Mesenteric fat pad (tissue), 1 donor: ENCODE results near the gene GLYATL1. TPM values are rescaled to one million over a fixed set of nuclear protein-coding genes. Genes with fewer than 3 reads are reported as not detected.

Experiments used
- DNase-seq: peaks from one replicate; pipeline ENCODE4 v3.0.0-alpha.2; 2020; ENCODE audit warnings: low spot score
- total RNA-seq: library from RNA; stranded (reverse); fragmentation: NEBNext Ultra II Directional; extraction: Animal tissue kit (Norgen Biotek cat#: 25700); gene quantifications from one replicate; pipeline ENCODE4 v1.2.1, GENCODE V29; 2021
- donor health status: DM: yes; HTN: yes; CAD: no.

The GLYATL1 gene
- total RNA-seq, 1 donor from 2014 or later, result not detected

- no peak for DNase-seq
These were observed 12.6 kb upstream of the GLYATL1 start for GRCh38 chr11:58926695-58927094.

DNA sequence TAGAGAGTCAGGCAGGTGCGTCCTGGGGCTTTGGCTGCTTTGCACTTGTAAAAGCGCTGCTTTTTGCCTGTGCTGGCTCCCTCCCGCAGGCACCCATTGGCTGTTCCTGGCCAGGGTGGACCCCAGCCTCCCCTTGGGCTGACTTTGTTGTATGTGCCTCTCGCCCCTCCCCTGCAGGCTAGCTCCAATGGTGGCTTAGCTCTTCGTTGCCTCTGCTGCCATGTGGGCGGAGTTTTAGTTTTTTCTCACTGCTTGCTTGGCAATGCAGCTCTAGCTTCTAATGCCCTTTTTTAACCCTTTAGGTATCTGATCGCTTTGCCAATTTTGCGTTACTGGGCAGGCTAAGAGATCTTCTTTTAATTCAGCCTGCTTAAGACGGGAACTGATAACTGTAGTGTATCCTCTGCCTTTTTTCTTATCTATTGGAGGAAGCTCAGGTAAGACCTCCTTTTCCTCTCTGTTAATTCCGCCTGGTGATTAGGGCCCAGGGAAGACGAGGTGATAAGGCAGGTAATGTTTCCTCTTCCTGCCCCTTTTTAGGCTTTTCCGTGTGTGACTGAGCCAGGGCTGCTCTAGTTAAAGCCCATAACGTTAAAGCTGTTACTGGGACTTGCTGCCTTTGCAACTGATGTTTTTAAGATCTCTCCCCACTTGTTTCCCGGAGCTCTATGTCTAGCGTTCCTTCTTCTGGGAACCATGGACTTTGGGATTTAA, 11.7 kb upstream of the GLYATL1 start:
- no peak for DNase-seq

- DNase-seq, result no peak
These were observed 11.2 kb upstream of the GLYATL1 start for GRCh38 chr11:58928107-58928499.

- no peak for DNase-seq
These were observed 10.6 kb upstream of the GLYATL1 start for GRCh38 chr11:58928691-58929090.

DNA sequence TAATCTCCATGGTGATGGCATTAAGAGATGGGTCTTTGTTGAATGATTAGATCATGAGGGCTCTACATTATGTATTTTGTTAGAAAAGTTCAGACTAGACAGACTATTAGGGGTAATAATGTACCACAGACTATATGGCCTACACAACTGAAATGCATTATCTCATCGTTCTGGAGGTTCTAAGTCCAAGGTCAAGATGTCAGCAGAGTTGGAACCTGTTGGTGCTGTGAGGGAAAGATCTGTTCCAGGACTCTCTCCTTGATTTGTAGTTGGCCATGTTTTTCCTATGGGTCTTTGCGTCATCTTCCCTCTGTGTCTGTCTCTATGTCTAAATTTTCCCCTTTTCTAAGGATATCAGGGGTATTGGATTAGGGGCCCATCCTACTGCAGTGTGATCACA, 8.4 kb upstream of the GLYATL1 start:
- DNase-seq, result no peak

GRCh38 chr11:58933661-58934060, 5.6 kb upstream of the GLYATL1 start:
- DNase-seq, result no peak

DNA sequence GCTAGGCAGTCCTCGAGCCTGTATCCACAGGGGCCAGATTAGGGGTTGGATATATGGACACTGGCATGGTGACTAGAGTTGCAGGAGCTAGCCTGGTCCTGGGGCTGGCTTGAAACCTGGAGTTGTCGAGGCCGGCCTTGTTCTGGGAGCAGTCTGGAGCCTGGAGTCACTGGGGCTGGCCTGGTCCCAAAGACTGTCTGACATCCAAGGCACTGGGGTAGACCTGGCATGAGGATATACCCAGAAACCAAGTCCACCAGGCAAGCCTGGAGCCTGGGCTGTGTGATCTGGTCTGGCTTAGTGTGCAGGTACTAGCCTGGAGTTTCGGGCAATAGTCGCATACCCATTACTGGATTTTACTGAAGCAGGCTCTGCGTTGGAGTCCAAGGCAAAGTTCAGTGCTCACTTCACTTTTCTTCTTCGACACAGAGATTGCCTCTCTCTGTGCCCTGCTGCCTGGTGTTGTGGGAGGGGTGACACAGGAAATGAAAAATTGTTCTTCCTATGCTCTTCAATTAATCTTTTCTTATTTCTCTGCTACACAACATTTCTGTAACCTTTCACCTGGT, 4.3 kb upstream of the GLYATL1 start:
- DNase-seq, result no peak

DNA sequence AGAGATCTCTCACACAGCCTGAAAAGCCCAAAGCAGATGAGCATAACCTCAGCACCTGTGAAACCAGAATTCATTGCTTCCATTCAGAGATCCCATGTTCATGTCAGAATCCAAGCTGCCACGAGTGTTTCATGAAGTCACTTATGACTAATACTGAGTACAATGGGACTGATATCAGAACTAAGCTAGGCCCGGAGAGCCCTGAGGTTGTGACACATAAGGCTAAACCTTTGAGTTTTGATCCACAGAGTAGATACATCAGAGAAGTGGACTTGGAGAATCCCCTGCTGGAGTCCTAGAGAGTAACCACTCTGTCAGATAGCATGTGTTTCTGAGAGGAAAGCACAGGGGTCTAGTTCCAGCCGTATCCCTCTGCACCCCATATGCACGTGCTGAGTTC, 890 bp upstream of the GLYATL1 start:
- no peak for DNase-seq

DNA sequence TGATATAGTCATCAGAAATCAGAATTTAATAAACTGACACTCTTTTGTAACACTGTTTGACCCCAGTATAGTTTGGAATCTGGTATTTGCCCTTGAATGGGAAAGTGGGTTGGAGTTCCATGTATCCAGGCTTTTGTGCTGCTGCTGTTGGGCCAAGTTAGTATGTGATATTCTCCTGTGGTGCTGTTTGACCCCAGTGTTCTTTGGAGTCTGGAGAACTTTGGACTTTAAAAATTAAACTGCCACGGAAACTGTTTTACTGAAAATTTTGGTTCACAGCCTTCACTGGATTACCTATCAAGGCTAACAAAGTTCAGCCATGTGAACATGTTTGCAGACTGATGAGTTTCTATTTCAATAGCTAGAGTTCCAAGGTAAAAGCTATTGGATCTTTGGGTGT, 740 bp downstream of the GLYATL1 start:
- DNase-seq, result no peak

GRCh38 chr11:58941838-58942237, 2.5 kb downstream of the GLYATL1 start:
- DNase-seq, result no peak

GRCh38 chr11:58945663-58946062, 6.4 kb downstream of the GLYATL1 start:
- no peak for DNase-seq

- no peak for DNase-seq
These were observed 9.9 kb downstream of the GLYATL1 start for GRCh38 chr11:58949184-58949583.

DNA sequence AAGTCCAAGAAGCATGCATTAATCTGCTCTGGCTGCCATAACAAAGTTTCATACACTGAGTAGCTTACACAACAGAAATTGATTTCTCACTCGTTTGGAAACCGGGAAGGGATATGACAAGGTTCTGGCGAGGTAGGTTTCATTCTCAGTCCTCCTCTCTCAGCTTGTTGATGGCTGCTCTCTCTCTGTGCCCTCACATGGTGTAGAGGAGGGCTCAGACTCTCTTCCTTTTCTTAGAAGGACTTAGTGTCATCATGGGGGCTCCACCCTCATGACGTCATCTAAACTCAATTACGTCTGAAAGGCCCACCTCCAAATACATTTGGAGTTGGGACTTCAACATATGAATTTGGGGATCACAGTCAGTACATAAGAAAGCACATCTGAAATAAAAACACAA, 18.6 kb downstream of the GLYATL1 start:
- no peak for DNase-seq

DNA sequence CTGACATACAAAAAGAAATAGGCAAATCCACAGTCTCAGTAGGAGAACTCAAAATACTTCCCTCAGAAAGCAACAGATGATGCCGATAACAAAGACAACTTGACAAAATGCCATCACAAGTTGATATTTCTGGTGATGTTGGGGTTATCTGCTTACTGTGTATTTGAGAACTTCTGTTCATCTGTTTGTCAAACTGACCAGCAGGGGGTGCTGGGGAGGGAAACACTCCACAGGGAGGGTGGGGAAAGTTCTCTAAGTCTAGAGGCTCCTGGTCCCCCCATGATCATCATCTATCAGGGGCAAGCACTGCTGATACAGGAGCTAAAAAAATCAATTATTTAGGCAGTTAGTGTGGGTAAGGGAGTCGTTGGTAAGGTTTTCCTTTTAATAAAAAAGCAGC, 19.2 kb downstream of the GLYATL1 start:
- DNase-seq, result no peak

GRCh38 chr11:58963551-58964104, 24.3 kb downstream of the GLYATL1 start:
- DNase-seq, result no peak

DNA sequence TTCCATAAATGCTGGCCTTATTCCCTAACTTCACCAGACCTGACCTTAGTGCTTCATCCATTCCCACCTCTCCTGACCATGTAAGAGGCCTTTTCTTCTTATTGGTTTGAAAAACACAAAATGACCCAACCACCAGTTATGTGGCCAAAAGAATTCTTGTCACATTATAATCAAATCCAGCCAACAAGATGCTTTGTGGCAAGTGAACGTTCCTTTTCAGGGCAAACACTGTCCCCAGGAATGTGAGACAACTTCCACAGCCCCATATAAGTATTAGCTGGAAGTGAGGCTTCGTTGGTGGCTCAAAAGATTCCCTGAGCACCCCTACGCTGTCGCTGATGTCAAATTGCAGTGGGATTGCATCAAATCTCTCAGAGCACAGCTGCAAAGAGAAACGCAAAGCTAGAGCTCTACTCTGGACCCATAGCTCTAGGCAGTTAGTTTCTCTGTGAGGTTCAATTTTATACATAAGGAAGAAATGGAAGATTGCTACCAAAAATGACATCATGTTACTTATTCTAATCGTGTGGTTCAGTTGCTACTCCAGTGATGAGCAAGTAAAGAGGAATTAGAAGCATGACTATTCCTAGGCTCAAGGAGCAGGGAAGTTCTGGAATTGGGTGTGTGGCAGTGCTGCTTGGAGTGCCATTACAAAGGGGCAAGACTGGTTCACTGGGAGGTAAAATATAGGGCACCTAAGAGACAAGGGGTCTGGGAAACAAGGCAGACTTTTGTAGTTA, 26.1 kb downstream of the GLYATL1 start:
- no peak for DNase-seq

DNA sequence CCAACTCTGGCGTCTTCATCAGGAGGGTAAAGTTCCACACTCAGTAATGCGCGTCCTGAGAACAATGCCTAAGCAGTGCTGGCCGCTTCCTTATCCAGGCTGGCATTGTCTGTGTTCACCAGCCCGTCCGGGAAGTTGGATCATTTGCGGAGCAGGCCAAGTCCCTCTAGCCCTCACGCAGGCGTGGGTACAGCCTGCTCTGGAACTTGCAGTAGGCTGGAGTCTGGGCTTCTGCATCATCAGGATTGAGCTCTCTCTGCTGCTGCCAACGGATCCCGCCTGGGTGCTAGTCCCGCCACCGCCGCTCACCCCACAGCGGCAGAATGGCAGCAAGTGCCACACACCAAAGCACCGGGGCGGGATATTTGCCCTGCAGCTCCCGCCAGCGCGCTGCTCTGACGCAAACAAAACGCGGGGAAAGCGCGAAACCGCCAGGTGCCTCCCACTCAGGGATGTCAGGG, 29.0 kb downstream of the GLYATL1 start:
- no peak for DNase-seq

GRCh38 chr11:58977470-58977869, 38.2 kb downstream of the GLYATL1 start:
- no peak for DNase-seq

DNA sequence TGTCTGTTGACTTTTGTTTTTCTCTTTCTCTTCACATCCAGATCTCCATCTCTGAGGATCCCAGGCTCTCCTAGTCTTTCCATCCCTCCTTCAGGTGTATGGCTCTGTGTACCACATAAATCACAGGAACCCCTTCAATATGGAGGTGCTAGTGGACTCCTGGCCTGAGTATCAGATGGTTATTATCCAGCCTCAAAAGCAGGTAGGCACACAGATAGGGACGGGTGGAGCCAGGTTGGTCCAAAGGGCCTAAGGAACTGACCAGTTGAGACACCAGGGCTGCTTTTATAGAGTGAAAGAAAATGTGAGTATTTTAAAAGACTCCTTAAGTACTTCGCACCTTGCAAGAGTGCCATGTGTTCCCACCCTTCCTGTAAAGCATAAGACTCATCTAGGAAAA, 39.9 kb downstream of the GLYATL1 start:
- DNase-seq, result no peak

- DNase-seq, result no peak
These were observed 41.0 kb downstream of the GLYATL1 start for GRCh38 chr11:58980159-58980843.

DNA sequence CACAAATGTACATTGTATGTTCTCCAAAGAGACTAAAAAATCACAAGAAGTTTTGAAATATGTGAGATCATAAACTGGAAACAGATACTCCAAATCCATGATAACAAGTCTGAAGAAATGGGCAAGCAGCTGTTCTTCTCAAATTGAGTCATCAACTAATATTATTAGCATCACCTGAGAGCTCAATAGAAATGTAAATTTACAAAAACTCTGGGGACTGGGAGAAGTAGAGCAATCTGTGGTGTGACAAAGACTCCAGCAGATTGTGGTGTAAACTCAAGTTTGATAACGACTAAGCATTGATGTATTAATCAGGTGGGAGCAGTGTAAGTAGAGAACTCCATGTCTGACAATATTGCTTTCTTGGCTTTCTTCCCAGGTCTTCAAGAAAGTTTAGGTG, 53.2 kb downstream of the GLYATL1 start:
- DNase-seq, result no peak

DNA sequence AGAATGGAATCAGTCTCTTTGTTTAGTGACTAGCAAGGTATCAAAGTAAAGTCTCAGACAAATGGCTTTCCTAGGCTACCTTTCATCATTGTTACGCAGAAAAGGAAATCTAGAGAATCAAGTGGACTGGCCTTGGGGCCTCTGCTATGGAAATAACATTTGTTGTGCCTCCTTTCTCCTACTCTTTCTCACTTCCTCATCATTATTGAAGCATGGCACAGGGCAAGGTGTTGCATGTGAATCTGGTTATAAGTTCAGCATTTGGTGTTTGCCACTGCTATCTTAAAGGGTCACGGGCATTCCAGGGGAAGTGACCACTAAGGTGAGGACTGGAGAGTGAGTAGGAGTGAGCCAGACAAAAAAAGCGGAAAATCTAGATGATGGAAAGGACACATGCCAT, 54.9 kb downstream of the GLYATL1 start:
- DNase-seq, result no peak
